HG02610 (cell line): ENCODE measurements around the gene ANAPC5.
"Not testable (repeated sequence)": the region's sequence is repeated elsewhere in the genome, so short reads cannot be mapped to it uniquely, and the experiment has no call there.

Source experiments
- ATAC-seq: cut with Tn5 transposase; IDR thresholded peaks from one replicate; pipeline ENCODE4 v1.9.1; 2021; ENCODE audit warnings: mild to moderate bottlenecking, moderate library complexity; ENCODE audit not compliant: unreplicated experiment

The ANAPC5 gene

DNA sequence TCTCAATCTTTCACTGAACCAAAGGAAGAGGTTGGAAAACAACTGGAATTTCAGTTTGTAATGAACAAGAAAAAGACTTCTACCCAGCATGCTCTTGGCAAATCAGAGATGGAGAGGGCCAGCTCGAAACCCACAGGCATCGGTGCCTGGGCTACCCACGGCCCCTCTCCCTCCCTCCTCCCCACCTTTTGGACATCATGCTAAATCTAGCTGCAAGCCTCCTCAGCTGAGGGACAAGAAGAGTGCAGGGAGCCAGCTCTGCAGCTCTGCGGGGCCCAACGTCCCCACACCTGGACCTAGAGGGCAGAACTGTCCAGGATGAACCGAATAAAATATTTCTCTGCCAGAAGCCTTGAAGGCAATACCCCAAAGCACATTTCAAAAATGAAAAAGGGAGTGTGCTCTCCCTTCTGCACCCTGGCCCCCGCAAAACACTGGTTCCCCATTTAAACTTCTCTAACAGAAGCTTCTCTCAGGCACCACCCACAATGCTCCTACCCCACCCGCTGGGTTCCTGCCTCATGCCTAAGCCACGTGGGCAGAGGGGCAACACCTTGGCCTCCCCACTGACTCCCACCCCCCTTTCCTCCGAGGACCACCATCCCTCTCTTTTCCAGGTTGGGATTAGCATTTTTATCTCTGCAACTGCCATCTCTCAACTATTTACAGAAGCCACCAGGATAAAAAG lies 63.9 kb downstream of the ANAPC5 start:
- ATAC-seq: no peak

DNA sequence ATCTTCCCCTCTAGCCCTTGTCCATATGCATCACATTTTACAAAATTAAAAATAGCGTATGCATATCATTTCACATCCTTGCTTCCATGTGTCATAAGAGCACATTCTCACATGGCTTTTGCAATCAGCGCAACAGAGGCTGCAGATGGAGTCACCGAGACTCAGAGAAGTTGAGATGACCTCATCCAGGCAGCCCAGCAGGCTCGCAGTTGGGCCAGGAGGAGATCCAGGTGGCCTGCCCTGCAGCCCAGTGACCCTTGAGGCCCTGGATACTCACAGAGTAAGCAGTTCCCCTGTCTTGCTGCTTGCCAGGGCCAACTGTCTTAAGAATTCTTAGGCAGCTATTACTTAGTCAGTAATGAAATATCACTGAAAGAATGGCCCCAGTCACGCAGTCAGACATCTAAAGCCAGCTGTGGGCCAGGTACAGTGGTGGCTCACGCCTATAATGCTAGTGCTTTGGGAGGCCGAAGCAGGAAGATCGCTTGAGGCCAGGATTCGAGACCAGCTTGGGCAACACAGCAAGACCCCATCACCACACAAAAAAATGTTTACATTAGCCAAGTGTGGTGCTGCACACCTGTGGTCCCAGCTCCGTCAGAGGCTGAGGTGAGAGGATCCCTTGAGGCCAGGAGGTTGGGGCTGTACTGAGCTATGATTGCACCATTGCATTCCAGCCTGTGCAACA lies 64.8 kb downstream of the ANAPC5 start:
- ATAC-seq: no peak

DNA sequence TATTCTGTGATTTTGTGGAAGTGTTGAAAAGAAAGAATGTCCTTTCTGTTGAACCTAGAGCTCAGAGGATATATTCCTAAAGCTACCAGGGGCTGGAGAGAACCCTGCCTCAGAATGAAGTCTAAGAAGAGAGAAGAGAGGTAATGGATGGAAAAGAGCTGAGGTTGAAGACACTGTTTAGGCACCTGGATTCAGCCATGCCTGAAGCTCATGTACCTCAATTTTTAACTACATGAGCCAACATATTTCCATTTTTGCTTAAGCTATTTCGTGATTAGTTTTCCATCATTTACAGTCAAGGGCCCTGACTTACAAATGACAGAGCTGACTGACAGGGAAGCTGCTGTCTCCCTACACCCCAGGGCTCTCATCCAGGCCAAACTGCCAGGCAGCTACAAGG lies 66.4 kb downstream of the ANAPC5 start:
- no peak for ATAC-seq

DNA sequence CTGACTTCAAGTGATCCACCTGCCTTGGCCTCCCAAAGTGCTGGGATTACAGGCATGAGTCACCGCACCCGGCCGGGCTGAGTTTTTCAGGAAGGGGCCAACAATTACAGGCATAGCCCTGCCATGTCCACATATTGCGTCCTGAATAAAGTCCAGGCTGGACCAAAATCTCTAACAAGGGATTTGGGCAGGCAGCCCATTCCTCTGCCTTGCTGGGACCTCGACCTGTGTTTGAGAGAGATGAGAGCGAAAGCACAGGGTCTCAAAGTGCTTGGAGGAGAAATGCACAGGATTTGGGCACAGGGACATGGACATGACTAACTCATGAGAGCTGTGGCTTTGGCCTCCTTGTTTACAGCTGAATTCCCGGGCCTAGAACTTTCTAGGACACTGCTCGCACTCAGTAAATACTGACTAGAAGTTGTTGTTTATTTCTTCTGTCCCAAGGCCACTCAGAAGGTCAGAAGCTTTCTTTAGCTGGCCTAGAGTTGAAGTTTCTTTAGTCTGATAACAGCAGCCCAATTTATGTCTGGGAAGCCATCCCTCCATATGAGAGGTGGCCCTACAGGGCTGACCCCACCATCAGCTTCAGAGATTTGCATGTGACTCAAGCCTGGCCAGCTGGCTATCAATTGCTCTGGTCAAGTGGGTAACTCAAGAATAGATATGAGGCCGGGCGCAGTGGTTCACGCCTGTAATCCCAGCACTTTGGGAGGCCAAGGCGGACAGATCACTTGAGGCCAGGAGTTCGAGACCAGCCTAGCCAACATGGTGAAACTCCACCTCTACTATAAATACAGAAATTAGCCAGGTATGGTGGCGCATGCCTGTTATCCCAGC lies 67.4 kb downstream of the ANAPC5 start:
- ATAC-seq: no peak

DNA sequence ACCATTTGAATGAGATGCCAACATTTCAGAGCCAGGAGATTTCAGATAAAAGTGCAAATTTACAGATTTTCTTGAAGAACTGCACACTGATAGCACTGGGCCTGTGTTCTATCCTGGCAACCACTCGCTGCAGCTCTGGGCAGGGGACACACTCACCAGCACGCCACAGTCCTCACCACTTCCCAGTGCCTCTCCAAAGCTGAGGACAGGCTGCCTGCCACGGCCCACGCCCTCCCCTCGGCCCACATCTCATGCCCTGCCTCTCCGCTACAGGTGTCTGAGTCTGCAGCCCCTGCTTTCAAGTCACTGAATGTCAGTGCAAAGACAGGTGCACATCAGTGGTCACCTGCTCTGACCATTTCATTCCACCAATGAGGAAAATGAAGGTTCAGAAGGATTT lies 68.4 kb downstream of the ANAPC5 start:
- ATAC-seq: no peak

DNA sequence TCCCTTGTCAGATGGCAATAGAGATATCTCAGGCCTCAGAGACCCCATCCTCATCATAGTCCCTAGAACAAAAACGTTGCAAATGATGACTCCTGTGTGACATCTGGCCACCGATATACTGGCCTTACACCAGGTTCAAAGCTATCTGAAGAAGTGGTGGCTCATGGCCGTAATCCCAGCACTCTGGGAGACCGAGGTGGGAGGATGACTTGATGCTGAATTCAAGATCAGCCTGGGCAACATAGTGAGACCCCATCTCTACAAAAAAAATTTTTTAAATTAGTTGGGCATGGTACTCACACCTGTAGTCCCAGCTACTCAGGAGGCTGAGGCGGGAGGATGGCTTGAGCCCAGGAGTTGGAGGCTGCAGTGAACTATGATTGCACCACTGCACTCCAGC lies 68.8 kb downstream of the ANAPC5 start:
- no peak for ATAC-seq

DNA sequence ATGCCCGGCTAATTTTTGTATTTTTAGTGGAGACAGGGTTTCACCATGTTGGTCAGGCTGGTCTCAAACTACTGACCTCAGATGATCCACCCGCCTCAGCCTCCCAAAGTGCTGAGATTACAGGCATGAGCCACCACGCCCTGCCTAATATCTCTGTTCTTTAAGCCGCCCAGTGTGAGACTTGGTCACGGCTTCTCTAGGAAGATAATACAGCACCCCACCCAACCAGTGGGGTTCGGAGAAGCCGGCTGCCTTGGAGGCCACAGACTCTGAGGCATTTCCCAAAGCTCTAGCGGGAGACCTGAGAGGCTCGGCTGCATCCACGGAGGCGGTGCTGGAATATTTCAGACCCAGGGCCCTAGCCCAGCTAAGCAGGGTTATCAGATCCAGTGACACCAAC lies 69.3 kb downstream of the ANAPC5 start:
- not testable (repeated sequence) for ATAC-seq

DNA sequence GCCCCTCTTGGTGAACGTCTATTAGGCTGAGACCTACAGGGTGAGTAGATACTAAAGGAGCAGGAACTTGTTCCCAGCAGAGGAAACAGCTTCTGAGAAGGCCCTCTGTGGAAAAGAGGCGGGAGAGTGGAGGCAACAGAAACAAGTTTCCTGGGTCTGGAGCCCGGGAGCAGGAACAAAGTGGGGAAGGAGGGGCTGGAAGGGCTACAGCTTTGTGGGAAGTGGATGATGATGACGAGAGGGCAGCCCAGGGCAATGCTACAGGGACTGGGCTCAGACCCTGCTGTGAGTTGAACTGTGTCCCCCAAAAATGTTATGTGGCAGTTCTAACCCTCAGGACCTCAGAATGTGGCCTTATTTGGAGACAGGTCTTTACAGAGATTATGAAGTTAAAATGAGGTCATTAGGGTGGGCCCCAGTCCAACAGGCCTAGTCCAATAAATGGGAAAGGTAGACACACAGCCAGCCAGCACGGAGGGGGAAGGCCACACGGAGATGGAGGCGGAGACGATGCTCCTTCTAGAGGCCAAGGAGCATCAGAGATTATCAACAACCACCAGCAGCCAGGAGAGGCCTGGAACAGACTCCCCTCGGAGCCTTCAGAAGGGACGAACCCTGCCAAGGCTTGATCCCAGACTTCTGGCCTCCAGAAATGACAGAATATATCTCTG lies 70.0 kb downstream of the ANAPC5 start:
- ATAC-seq: no peak

DNA sequence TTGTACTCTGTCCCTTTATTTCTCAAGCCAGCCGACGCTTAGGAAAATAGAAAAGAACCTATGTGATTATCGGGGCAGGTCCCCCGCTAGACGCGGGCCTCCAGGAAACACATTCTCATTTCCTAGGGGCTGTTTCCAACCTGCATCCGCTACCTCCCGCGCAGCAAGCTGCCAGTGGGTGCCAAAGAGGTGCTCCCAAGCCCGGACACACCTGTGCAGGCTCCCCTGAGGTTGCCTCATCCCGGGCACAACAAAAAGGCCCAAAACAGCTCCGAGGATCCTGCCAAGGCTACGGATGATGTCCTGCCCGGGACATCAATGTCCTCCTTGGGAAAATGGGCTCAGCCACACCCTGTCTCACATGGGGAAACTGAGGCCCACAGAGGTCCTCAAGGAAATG lies 71.1 kb downstream of the ANAPC5 start:
- ATAC-seq: not testable (repeated sequence)

DNA sequence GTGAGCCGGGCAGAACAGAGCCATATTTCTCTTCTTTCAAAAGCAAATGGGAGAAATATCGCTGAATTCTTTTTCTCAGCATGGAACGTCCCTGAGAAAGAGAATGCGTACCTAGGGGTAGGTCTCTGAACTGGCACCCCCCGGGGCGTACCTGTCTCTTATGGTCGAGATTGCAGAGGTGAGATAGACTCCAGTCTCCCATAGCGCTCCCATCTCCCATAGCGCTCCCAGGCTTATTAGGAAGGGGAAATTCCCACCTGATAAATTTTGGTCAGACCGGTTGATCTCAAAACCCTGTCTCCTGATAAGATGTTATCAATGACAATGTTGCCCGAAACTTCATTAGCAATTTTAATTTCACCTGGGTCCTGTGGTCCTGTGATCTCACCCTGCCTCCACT lies 71.7 kb downstream of the ANAPC5 start:
- not testable (repeated sequence) for ATAC-seq

DNA sequence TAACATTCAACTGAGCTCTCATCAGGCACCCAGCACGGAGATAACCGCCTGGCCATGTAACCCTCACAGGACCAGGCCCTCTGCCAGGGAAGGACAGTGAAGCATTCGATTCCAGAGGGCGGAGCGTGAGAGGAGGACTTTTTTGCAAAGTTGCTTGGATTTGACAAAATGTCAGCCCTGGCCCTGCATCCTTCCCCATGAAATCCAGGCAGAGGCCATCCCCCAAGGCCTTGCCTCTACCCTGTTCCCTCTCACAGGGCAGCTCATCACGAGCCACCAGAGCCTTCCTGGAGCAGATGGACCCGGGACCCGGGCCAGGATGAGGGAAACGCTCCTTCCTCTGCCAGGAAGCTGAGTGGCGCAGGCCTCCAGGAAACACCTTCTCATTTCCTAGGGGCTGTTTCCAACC lies 72.7 kb downstream of the ANAPC5 start:
- ATAC-seq: no peak

DNA sequence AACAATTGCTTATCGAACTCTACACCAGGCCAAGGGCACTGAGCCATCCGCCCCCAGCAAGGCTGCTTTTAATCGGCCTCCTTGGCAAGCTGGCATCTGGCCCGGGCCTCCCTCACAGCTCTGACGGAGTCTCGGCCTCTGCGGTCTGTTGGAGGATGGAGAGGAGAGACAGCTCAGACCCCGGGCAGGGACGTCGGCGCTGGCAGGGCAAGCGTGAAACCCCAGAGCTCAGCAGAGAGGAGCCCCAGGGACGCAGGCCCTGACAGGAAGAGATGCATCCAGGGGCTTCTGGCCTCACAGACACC lies 73.2 kb downstream of the ANAPC5 start:
- ATAC-seq: no peak

DNA sequence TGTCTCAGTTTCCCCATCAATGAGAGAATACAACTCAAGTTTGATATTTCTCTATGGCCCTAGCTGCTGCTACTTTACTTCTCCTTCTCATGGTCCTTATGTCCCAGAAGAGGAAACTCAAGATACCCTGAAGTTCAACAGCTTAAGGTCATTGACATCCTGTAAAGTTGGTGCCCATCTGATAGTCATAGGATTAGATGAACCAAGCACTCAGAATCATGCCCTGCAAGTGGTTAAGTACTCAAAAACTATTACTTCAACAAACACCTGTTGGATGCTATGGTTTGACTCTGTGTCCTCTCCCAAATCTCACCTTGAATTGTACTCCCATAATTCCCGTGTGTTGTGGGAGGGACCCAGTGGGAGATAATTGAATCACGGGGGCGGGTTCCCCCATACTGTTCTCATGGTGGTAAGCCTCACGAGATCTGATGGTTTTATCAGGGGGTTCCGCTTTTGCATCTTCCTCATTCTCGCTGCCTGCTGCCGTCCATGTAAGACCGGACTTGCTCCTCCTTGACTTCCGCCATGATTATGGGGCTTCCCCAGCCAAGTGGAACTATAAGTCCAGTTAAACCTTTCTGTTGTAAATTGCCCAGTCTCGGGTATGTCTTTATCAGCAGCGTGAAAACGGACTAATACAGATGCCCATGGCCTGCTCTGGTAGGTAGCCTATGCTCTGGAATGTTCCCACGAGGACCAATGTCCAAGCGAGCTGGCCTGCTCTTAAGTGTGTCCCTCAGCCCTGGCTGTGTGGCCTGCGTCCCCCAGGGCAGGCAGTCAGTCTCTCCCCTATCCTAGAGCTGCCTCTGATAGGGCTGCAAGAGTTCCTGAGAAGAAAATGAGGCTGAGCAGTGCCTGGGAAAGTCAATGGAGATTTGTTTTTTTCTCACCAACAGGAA lies 73.8 kb downstream of the ANAPC5 start:
- ATAC-seq: no peak

DNA sequence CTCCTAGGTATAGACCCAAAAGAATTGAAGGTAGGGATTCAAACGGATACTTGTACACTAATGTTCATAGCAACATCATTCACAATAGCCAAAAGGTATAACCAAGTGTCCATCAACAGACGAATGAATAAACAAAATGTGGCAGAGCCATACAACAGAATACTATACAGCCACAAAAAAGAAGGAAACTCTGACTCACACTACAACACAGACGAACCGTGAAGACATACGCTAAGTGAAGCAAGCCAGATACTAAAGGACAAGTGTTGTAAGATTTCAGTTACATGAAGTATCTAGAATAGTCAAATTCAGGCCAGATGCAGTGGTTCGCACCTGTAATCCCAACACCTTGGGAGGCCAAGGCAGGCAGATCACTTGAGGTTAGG lies 74.8 kb downstream of the ANAPC5 start:
- no peak for ATAC-seq

DNA sequence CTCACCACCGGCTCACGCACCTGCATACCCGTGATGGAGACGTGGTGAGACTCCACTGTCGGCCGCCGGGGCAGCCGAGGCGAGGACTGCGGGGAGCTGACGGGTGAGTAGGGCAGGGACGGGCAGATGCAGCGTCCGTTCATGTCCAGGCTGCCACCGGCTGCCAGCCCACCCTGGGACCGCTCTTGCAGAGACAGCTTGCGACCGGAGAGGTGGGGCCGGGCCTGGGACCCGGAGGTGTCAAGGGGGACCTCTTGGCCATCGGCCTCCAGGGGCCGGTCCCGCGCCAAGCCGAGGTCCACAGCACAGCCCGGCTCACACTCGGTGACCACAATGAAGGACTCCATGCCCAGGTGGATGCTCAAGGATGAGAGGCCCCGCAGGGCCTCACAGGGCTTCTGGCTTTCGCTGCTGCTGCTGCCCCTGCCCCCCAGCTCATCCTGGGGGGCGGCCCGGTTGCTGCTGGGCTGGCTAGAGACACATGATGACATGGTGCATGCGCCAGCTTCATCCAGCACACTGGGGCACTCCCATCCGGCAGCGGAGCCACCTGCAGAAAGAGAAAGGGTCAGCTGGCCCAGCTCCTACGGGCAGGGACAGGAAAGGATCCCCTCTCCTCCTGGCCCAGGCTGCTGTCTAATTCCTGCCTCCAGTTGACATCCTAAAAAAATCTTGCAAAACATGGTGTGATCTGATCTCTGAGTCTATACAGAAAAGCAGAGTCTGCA lies 78.0 kb downstream of the ANAPC5 start:
- ATAC-seq: no peak

DNA sequence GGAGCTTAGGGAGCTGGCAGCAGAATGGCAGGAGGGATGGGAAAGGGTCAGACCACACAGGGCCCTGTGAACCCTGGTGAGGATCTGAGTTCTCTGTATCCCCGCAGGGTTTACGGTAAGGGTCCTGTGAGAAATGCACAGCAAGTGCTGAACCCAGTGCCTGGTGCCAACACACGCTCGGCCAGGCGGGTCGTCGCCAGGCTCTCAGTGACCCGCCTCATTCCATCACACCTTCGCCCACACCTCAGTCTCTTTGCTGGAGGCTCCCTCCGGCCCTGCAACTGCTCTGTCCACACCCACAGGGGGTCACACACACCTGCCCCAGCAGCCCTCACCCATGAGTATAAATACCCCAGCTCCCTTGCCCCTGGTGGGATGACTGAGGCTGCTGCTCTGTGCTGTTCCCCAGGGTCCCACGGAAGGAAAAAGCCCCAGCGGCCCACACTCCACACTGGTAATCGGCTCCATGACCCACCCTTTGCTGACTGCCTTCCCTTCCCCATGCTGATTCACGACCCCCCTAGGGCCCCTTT lies 78.8 kb downstream of the ANAPC5 start:
- no peak for ATAC-seq

DNA sequence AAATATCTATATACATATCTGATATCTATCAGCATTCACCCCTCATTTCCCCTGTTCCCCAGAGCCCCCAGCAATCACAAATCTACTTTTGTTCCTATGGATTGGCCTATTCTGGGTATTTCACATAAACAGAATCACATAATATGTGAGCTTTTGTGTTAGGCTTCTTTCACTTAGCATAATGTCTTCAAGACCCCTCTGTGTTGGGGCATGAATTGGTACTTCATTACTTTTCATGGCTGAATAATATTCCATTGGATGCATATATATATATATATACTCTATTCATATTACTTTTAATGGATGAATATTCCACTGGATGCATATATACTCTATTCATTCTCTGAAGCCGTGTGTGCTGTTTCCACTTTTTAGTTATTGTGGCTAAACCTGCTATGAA lies 84.4 kb downstream of the ANAPC5 start:
- ATAC-seq: no peak

DNA sequence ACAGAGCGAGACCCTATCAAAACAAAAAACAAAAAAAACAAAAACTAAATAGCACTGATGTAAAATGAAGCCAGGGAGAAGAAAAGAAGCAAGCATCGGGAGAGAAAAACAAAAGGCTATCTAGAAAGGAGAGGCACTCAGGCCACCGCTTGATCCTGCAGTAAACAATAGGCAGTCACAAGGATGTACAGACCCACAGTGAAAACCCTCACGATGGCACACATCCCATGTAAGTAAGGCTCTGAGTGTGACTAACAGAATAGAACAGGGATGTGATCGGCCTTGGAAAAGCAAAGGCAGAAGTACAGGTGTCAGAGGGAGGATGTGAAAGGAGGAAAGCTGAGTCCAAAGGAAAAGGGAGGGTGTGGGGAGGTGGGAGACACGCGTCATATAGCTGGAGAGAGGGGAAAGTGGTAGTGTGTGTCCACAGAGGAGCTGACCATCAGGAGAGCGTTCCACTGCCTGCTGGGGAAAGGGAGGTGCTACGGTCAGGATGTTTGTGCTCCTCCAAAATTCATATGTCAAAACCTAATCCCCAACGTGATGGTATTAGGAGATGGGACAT lies 87.2 kb downstream of the ANAPC5 start:
- no peak for ATAC-seq

DNA sequence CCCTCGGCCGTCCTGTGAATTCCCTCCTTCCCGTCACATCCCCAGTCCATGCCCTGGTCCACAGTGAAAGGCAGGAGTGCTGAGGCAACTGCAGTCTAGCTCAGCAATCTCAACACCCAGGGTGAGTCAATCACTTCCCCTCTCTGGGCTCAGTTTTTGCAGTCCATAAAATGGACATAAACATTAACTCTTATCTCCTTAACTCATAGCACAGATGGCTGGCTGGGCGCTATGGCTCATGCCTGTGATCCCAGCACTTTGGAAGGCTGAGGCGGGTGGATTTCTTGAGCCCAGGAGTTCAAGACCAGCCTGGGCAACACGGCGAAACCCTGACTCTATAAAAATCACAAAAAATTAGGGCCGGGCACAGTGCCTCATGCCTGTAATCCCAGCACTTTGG lies 88.1 kb downstream of the ANAPC5 start:
- ATAC-seq: no peak
